Measurements from ENCODE around the gene AP5B1.
A peak's percentile ranks its signal among the peaks of the same experiment; 100 is the strongest.

AP5B1 gene

GRCh38 chr11:65777821-65778361 is 2.9 kb downstream of the AP5B1 start:
- TF ChIP-seq CTCF (IDR thresholded peaks at IDR 0.05; ENCODE audit: insufficient read depth, low read depth, low read length, missing control alignments) = no peak
- H3K4me3 ChIP-seq (ENCODE audit: low read length) = no peak overlapping the region
- no peak for DNase-seq (ENCODE audit: low read depth)

- TF ChIP-seq CTCF (IDR thresholded peaks at IDR 0.05; ENCODE audit: insufficient read depth, low read depth, low read length, missing control alignments) = no peak
- H3K4me3 ChIP-seq (ENCODE audit: low read length) = no peak overlapping the region
- DNase-seq (ENCODE audit: low read depth) = no peak
Observed at GRCh38 chr11:65777241-65777640, 3.5 kb downstream of the AP5B1 start.

GRCh38 chr11:65776710-65777141 is 4.0 kb downstream of the AP5B1 start:
- peak; percentile 70 for DNase-seq (ENCODE audit: low read depth)
- H3K4me3 ChIP-seq (ENCODE audit: low read length) = no peak overlapping the region
- no peak for TF ChIP-seq CTCF (IDR thresholded peaks at IDR 0.05; ENCODE audit: insufficient read depth, low read depth, low read length, missing control alignments)

GRCh38 chr11:65776196-65776595 is 4.6 kb downstream of the AP5B1 start:
- no peak for TF ChIP-seq CTCF (IDR thresholded peaks at IDR 0.05; ENCODE audit: insufficient read depth, low read depth, low read length, missing control alignments)
- DNase-seq (ENCODE audit: low read depth) = peak; percentile 54
- no peak overlapping the region for H3K4me3 ChIP-seq (ENCODE audit: low read length)

- TF ChIP-seq CTCF (IDR thresholded peaks at IDR 0.05; ENCODE audit: insufficient read depth, low read depth, low read length, missing control alignments) = no peak
- DNase-seq (ENCODE audit: low read depth) = no peak
- no peak overlapping the region for H3K4me3 ChIP-seq (ENCODE audit: low read length)
Observed at GRCh38 chr11:65774525-65775306, 6.1 kb downstream of the AP5B1 start.

- TF ChIP-seq CTCF (IDR thresholded peaks at IDR 0.05; ENCODE audit: insufficient read depth, low read depth, low read length, missing control alignments) = peak; percentile 19
- no peak overlapping the region for H3K4me3 ChIP-seq (ENCODE audit: low read length)
- DNase-seq (ENCODE audit: low read depth) = peak; percentile 45
Observed at GRCh38 chr11:65773784-65774411, 6.9 kb downstream of the AP5B1 start.

Data from epithelial cell of esophagus (primary cell).